ENCODE results near the gene LRRC4C. TPM values are rescaled to one million over a fixed set of nuclear protein-coding genes. Genes with fewer than 3 reads are reported as not detected.

The LRRC4C gene
- total RNA-seq, 6 donors from 2014 or later = 0.37 to 1.2 (median 1.0) TPM; not detected in 2

GRCh38 chr11:40688369-40688768, 771.1 kb downstream of the LRRC4C start:
- Histone ChIP-seq H3K36me3 (no peaks in the 10 kb centered on the region), H3K9me3 (no peaks in the 10 kb centered on the region), H3K27me3 (no peaks in the 10 kb centered on the region), H3K4me1 (no peaks in the 10 kb centered on the region), H3K27ac (no peak overlapping the region), H3K4me3 (no peak overlapping the region)
- DNase-seq = no peak
- WGBS, 2 donors = 66 to 69% methylated on average over 4 of the region's 4 CpGs
- no peak for TF ChIP-seq POLR2AphosphoS5 (IDR thresholded peaks at IDR 0.05)
- TF ChIP-seq CTCF (IDR thresholded peaks at IDR 0.05) = no peak
- no peak for TF ChIP-seq POLR2A (IDR thresholded peaks at IDR 0.05)
- TF ChIP-seq EP300 (IDR thresholded peaks at IDR 0.05) = no peak
- no peak for ATAC-seq (ENCODE audit: low FRiP score in 2 of 2)

GRCh38 chr11:40686765-40687164, 772.7 kb downstream of the LRRC4C start:
- Histone ChIP-seq H3K27me3 (no peaks in the 10 kb centered on the region), H3K9me3 (peaks cover 0 to 5% (median 0%) of the 10 kb centered on the region in 4 donors), H3K36me3 (no peaks in the 10 kb centered on the region), H3K4me1 (no peaks in the 10 kb centered on the region), H3K4me3 (no peak overlapping the region), H3K27ac (no peak overlapping the region)
- ATAC-seq (ENCODE audit: low FRiP score in 2 of 2) (no peak), DNase-seq (no peak)
- 79 to 84% methylated on average over 5 of the region's 5 CpGs for WGBS, 2 donors
- TF ChIP-seq CTCF (IDR thresholded peaks at IDR 0.05) (no peak), POLR2A (IDR thresholded peaks at IDR 0.05) (no peak), EP300 (IDR thresholded peaks at IDR 0.05) (no peak), POLR2AphosphoS5 (IDR thresholded peaks at IDR 0.05) (no peak)

DNA sequence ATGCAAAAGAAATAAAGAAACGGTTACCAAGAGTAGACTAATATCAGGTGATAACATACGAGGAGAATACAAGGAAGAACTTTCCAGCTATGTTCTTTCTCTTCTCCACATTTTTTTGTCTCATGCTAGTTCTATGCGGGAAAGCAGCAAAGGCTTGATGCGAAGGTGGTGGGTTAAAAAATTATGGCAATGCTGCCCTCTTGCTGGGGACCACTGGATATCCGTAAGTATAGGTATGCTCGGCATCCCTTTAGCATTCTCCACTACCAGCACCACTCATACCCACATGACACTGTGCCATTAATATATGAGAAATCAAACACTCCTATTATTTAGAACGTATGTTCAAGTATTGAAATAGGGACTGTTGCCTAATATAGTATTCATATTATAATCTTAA, 776.4 kb downstream of the LRRC4C start:
- DNase-seq (no peak), ATAC-seq (ENCODE audit: low FRiP score in 2 of 2) (no peak)
- TF ChIP-seq CTCF (IDR thresholded peaks at IDR 0.05) = no peak
- TF ChIP-seq POLR2A (IDR thresholded peaks at IDR 0.05) = no peak
- TF ChIP-seq POLR2AphosphoS5 (IDR thresholded peaks at IDR 0.05) = no peak
- TF ChIP-seq EP300 (IDR thresholded peaks at IDR 0.05) = no peak
- Histone ChIP-seq H3K27ac (no peak overlapping the region), H3K4me1 (no peaks in the 10 kb centered on the region), H3K27me3 (no peaks in the 10 kb centered on the region), H3K36me3 (no peaks in the 10 kb centered on the region), H3K9me3 (peaks cover 0 to 5% (median 0%) of the 10 kb centered on the region in 4 donors), H3K4me3 (no peak overlapping the region)
- WGBS, 2 donors = 84 to 92% methylated on average over 7 of the region's 7 CpGs

- Histone ChIP-seq H3K4me3 (no peak overlapping the region), H3K36me3 (no peaks in the 10 kb centered on the region), H3K9me3 (peaks cover 0 to 5% (median 0%) of the 10 kb centered on the region in 4 donors), H3K27ac (no peak overlapping the region), H3K27me3 (no peaks in the 10 kb centered on the region), H3K4me1 (no peaks in the 10 kb centered on the region)
- WGBS, 2 donors = 66 to 83% methylated on average over 3 of the region's 3 CpGs
- TF ChIP-seq EP300 (IDR thresholded peaks at IDR 0.05) = no peak
- ATAC-seq (ENCODE audit: low FRiP score in 2 of 2) (no peak), DNase-seq (no peak)
These were observed 780.2 kb downstream of the LRRC4C start for GRCh38 chr11:40679276-40679675.

- ATAC-seq (ENCODE audit: low FRiP score in 2 of 2) = no peak
- Histone ChIP-seq H3K27ac (no peak overlapping the region), H3K36me3 (no peaks in the 10 kb centered on the region), H3K9me3 (peaks cover 0 to 12% (median 5%) of the 10 kb centered on the region in 4 donors), H3K4me1 (no peaks in the 10 kb centered on the region), H3K4me3 (no peak overlapping the region), H3K27me3 (no peaks in the 10 kb centered on the region)
- TF ChIP-seq POLR2AphosphoS5 (IDR thresholded peaks at IDR 0.05) (no peak), POLR2A (IDR thresholded peaks at IDR 0.05) (no peak)
- WGBS, 2 donors = 78 to 85% methylated on average over 2 of the region's 2 CpGs
- DNase-seq = no peak
These were observed 812.2 kb downstream of the LRRC4C start for GRCh38 chr11:40647295-40647694.

- no peak for DNase-seq
- TF ChIP-seq EP300 (IDR thresholded peaks at IDR 0.05) (no peak), POLR2A (IDR thresholded peaks at IDR 0.05) (no peak), POLR2AphosphoS5 (IDR thresholded peaks at IDR 0.05) (no peak), CTCF (IDR thresholded peaks at IDR 0.05) (no peak)
- Histone ChIP-seq H3K27me3 (no peaks in the 10 kb centered on the region), H3K27ac (no peak overlapping the region), H3K4me3 (no peak overlapping the region), H3K9me3 (no peaks in the 10 kb centered on the region), H3K36me3 (no peaks in the 10 kb centered on the region), H3K4me1 (no peaks in the 10 kb centered on the region)
- no peak for ATAC-seq (ENCODE audit: low FRiP score in 2 of 2)
- 73 to 75% methylated on average over 1 of the region's 1 CpG for WGBS, 2 donors
These were observed 817.2 kb downstream of the LRRC4C start for GRCh38 chr11:40642284-40642683.
